Sigmoid colon (tissue), 7 donors: ENCODE results near the gene DCUN1D1. TPM values are rescaled to one million over a fixed set of nuclear protein-coding genes. Genes with fewer than 3 reads are reported as not detected.

Source experiments
- DNase-seq: peaks from one replicate; pipeline ENCODE4 v3.0.0-alpha.2; 2019
- H3K27ac ChIP-seq, 4 donors: fragments of 200-600 bp; sonication (generic); one replicate each; pipeline ENCODE4 v1.5.1; 2016 to 2019; ENCODE audit warnings: mild to moderate bottlenecking in 1 of 4
- H3K27me3 ChIP-seq, 3 donors: fragments of 200-600 bp; sonication (generic); one replicate each; pipeline ENCODE4 v1.5.1; 2019; ENCODE audit warnings: mild to moderate bottlenecking in 1 of 3
- H3K36me3 ChIP-seq, 4 donors: fragments of 200-600 bp; sonication (generic); one replicate each; pipeline ENCODE4 v1.5.1; 2016 to 2019
- H3K4me1 ChIP-seq, 4 donors: fragments of 200-600 bp; sonication (generic); one replicate each; pipeline ENCODE4 v1.5.1; 2017 to 2019
- H3K4me3 ChIP-seq, 4 donors: fragments of 200-600 bp; sonication (generic); one replicate each; pipeline ENCODE4 v1.5.1; 2017 to 2019; ENCODE audit warnings: mild to moderate bottlenecking in 2 of 4, moderate library complexity in 1 of 4
- H3K9me3 ChIP-seq, 4 donors: fragments of 200-600 bp in 3 of 4; sonication (generic) in 3 of 4; one replicate each; pipeline versions ENCODE4 v1.5.1 to v1.6.1; 2013 to 2019
- EP300 ChIP-seq, 4 donors: sonication (generic); formaldehyde crosslinking; IDR thresholded peaks; one replicate each; pipeline ENCODE4 v1.6.1; 2017; ENCODE audit warnings: antibody characterized with exemption in 4 of 4
- POLR2A ChIP-seq, 2 donors: fragments of 450-650 bp; IDR thresholded peaks; one replicate each; pipeline ENCODE4 v1.6.1; 2016; ENCODE audit warnings: antibody characterized with exemption in 2 of 2, mild to moderate bottlenecking in 2 of 2, moderate library complexity in 2 of 2
- POLR2AphosphoS5 ChIP-seq, 4 donors: sonication (generic); formaldehyde crosslinking; IDR thresholded peaks; one replicate each; pipeline ENCODE4 v1.6.1; 2017; ENCODE audit warnings: antibody characterized with exemption in 4 of 4
- WGBS, 2 donors: extraction: QIAGEN DNeasy Blood & Tissue Kit; methylation state at CpG; one replicate each; pipeline ENCODE4 v1.1.7; 2013; 5-methylcytosine and 5-hydroxymethylcytosine counted together
- intact Hi-C: fragments of 100-400 bp; cut with DNase I; formaldehyde crosslinking; loops from one replicate; pipeline ENCODE4 v1.15.1; 2023
- polyA plus RNA-seq, 3 donors: library from polyadenylated mRNA; stranded (reverse); fragments of 200-250 nt; gene quantifications; one replicate each; pipeline ENCODE4 v1.2.3, GENCODE V29; 2013
- total RNA-seq, 4 donors: library from RNA; depleted of rRNA; stranded (reverse); fragments of >200 nt; gene quantifications; one replicate each; pipeline ENCODE4 v1.1.0, GENCODE V29; 2016
- TF ChIP-seq, protein P1 (sequence below), 4 experiments: fragments of 450-650 bp in 3 of 4; fragments of 200-600 bp in 1 of 4; IDR thresholded peaks; one replicate each; pipeline ENCODE4 v1.5.1; 2016 to 2019; ENCODE audit warnings: antibody characterized with exemption in 4 of 4, mild to moderate bottlenecking in 3 of 4, moderate library complexity in 2 of 4
- donor health status: healthy with polysubstance abuse.
- donor health status: Bipolar disorder and iron deficiency.
- donor health status: healthy.

The DCUN1D1 gene
- total and polyA plus RNA-seq, 7 donors = 9.4 to 47.1 (median 41.0) TPM

DNA sequence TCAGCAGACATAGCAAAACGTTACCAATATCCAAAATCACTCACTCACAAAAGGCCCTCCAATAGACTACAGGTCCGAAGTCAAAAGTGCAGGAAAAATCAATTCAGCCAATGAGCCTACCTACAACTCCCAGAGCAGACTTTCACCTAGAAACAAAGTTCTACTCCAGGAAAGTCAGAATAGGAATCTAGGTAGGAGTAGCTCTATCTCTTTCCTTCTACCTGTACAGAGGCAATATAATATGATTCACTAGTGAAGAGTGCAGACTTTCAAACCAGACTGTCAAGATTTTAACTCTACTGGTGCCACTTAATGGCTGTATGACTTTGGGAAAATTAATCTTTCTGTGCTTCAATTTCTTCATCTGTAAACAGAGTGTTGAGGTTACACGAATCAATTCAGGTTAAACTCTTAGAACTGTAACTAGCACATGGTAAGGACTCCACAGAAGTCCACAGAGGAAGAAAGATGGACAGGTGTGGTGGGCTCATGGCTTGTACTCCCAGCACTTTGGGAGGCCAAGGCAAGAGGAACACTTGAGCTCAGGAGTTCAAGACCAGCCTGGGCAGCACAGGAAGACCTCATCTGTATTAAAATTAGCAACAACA, 9.4 kb downstream of the DCUN1D1 start:
- no peaks in the 10 kb centered on the region for H3K9me3 ChIP-seq
- no peak overlapping the region for H3K27ac ChIP-seq
- no peak for DNase-seq
- intact Hi-C loops = no loop called here
- peaks cover 0 to 39% (median 35%) of the 10 kb centered on the region in 4 donors for H3K4me1 ChIP-seq
- no peaks in the 10 kb centered on the region for H3K27me3 ChIP-seq
- WGBS, 2 donors = 30 to 76% methylated on average over 3 of the region's 3 CpGs
- H3K4me3 ChIP-seq = no peak overlapping the region
- TF ChIP-seq POLR2AphosphoS5 (IDR thresholded peaks at IDR 0.05) (no peak), POLR2A (IDR thresholded peaks at IDR 0.05) (no peak), EP300 (IDR thresholded peaks at IDR 0.05) (no peak)
- TF ChIP-seq, protein P1, sequence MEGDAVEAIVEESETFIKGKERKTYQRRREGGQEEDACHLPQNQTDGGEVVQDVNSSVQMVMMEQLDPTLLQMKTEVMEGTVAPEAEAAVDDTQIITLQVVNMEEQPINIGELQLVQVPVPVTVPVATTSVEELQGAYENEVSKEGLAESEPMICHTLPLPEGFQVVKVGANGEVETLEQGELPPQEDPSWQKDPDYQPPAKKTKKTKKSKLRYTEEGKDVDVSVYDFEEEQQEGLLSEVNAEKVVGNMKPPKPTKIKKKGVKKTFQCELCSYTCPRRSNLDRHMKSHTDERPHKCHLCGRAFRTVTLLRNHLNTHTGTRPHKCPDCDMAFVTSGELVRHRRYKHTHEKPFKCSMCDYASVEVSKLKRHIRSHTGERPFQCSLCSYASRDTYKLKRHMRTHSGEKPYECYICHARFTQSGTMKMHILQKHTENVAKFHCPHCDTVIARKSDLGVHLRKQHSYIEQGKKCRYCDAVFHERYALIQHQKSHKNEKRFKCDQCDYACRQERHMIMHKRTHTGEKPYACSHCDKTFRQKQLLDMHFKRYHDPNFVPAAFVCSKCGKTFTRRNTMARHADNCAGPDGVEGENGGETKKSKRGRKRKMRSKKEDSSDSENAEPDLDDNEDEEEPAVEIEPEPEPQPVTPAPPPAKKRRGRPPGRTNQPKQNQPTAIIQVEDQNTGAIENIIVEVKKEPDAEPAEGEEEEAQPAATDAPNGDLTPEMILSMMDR (IDR thresholded peaks at IDR 0.05) = no peak
- no peaks in the 10 kb centered on the region for H3K36me3 ChIP-seq

DNA sequence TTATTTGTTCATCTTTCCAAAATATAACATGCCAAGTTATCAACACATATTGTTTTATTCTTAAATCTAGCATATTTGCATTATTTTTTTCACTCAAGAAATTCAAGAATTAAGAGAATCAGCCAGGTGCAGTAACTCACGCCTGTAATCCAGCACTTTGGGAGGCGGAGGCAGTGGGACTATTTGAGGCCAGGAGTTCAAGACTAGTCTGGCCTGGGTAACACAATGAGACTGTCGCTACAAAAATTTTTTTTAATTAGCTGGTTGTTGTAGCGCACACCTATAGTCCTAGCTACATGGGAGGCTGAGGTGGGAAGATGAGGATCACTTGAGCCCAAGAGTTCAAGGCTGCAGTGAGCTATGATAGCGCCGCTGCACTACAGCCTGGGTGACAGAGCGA, 10.5 kb downstream of the DCUN1D1 start:
- DNase-seq = no peak
- H3K4me3 ChIP-seq = no peak overlapping the region
- no peaks in the 10 kb centered on the region for H3K9me3 ChIP-seq
- H3K4me1 ChIP-seq = peaks cover 0 to 40% (median 36%) of the 10 kb centered on the region in 4 donors
- WGBS, 2 donors = 89 to 96% methylated on average over 7 of the region's 7 CpGs
- TF ChIP-seq EP300 (IDR thresholded peaks at IDR 0.05) (no peak), POLR2A (IDR thresholded peaks at IDR 0.05) (no peak), POLR2AphosphoS5 (IDR thresholded peaks at IDR 0.05) (no peak)
- TF ChIP-seq, protein P1 (IDR thresholded peaks at IDR 0.05) = no peak
- H3K36me3 ChIP-seq = no peaks in the 10 kb centered on the region
- no peak overlapping the region for H3K27ac ChIP-seq
- intact Hi-C loops = no loop called here
- no peaks in the 10 kb centered on the region for H3K27me3 ChIP-seq

DNA sequence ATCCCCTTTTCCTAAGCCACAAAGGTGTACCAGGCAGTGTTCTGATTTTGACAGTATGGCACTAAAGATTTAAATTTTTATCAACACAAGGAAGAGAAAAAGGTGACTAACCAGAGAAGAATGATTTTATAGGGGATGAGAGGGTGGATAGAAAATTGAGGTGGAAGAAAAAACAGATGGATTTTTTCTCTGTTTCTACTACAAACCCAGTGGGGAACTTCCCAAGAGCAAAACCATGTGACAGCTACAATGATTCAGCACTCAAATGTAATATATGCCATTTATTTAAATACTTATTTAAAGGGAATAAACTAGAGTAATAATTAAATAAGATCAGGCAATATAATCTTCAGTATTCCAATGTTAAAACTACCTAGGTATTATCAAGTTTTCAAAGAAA, 11.1 kb downstream of the DCUN1D1 start:
- H3K36me3 ChIP-seq = no peaks in the 10 kb centered on the region
- H3K27me3 ChIP-seq = no peaks in the 10 kb centered on the region
- DNase-seq = no peak
- intact Hi-C loops = no loop called here
- TF ChIP-seq POLR2AphosphoS5 (IDR thresholded peaks at IDR 0.05) (no peak), EP300 (IDR thresholded peaks at IDR 0.05) (no peak), POLR2A (IDR thresholded peaks at IDR 0.05) (no peak)
- TF ChIP-seq, protein P1 (IDR thresholded peaks at IDR 0.05) = no peak
- H3K9me3 ChIP-seq = no peaks in the 10 kb centered on the region
- no peak overlapping the region for H3K27ac ChIP-seq
- no peak overlapping the region for H3K4me3 ChIP-seq
- H3K4me1 ChIP-seq = peaks cover 0 to 40% (median 36%) of the 10 kb centered on the region in 4 donors

DNA sequence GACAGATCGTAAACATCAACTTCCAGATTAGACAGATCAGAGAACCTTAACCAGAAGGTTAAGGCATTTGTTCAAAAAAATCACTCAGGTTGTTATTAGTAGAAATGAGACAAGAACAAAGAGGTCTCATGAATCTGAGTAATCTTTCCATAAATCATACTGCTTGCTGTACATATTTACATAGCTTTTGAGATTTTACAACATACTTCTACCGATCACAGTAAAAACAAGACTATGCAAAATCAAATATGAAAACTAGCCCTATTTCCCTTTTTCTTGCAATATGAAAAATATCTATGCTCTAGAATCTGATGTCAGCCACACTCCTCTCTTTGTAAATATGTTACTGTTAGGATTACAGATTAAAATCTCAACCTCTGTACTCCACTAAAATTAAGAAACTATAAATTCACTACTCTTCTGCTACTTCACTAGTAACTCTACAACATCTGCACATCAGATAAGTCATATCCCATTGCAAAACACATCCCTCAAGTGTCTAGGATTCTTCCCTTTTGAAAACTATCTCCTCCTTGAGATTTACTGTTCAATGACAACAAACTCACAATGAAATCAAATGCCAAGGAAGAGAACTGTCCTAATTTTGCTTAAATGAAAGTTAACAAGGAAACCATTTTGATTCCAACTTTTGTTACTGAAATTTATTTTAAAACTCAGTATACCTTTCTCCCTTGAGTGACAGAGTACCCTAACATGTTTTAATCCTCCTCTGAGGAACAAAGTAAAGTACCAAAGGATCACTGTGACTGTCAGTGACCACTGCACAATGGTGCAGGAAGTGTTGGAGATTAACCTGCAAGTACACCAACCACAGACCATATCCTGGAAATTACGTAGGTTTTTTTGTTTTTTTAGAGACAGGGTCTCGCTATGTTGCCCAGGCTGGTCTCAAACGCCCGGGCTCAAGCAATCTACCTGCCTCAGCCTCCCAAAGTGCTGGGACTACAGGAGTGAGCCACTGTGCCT, 12.8 kb downstream of the DCUN1D1 start:
- TF ChIP-seq POLR2A (IDR thresholded peaks at IDR 0.05) = no peak
- no peak for TF ChIP-seq EP300 (IDR thresholded peaks at IDR 0.05)
- TF ChIP-seq, protein P1 (IDR thresholded peaks at IDR 0.05) = no peak
- no peak for TF ChIP-seq POLR2AphosphoS5 (IDR thresholded peaks at IDR 0.05)
- H3K4me3 ChIP-seq = no peak overlapping the region
- intact Hi-C loops = no loop called here
- H3K9me3 ChIP-seq = no peaks in the 10 kb centered on the region
- peaks cover 0 to 44% (median 39%) of the 10 kb centered on the region in 4 donors for H3K4me1 ChIP-seq
- peaks cover 0 to 10% (median 0%) of the 10 kb centered on the region in 4 donors for H3K36me3 ChIP-seq
- no peaks in the 10 kb centered on the region for H3K27me3 ChIP-seq
- DNase-seq = no peak
- H3K27ac ChIP-seq = no peak overlapping the region
- 51 to 69% methylated on average over 6 of the region's 6 CpGs for WGBS, 2 donors
